ENCODE data around the gene PTPRN2. TPM values are rescaled to one million over a fixed set of nuclear protein-coding genes. Genes with fewer than 3 reads are reported as not detected.

Gene PTPRN2
- total RNA-seq, 1 donor from 2014 or later = 0.41 TPM

- H3K4me1 Mint-ChIP-seq (ENCODE audit: low read depth) = no peaks in the 10 kb centered on the region
- H3K27me3 Mint-ChIP-seq (ENCODE audit: insufficient read depth) = no peaks in the 10 kb centered on the region
- H3K4me3 Mint-ChIP-seq = no peak overlapping the region
- no peaks in the 10 kb centered on the region for H3K36me3 Mint-ChIP-seq (ENCODE audit: low read depth)
- intact Hi-C loops (cut with micrococcal nuclease) = no loop called here
- H3K9me3 Mint-ChIP-seq = peaks cover 8% of the 10 kb centered on the region
- DNase-seq (ENCODE audit: low spot score) = no peak
- no peak overlapping the region for H3K27ac Mint-ChIP-seq
These were observed 185.8 kb downstream of the PTPRN2 start for GRCh38 chr7:158401826-158402225.

- Mint-ChIP-seq H3K4me3 (no peak overlapping the region), H3K36me3 (ENCODE audit: low read depth) (no peaks in the 10 kb centered on the region), H3K27ac (no peak overlapping the region), H3K4me1 (ENCODE audit: low read depth) (no peaks in the 10 kb centered on the region), H3K27me3 (ENCODE audit: insufficient read depth) (no peaks in the 10 kb centered on the region), H3K9me3 (peaks cover 8% of the 10 kb centered on the region)
- DNase-seq (ENCODE audit: low spot score) = no peak
- intact Hi-C loops (cut with micrococcal nuclease) = no loop called here
These were observed 186.3 kb downstream of the PTPRN2 start for GRCh38 chr7:158401295-158401694.

- Mint-ChIP-seq H3K27ac (no peak overlapping the region), H3K27me3 (ENCODE audit: insufficient read depth) (no peaks in the 10 kb centered on the region), H3K9me3 (peaks cover 8% of the 10 kb centered on the region), H3K36me3 (ENCODE audit: low read depth) (no peaks in the 10 kb centered on the region), H3K4me1 (ENCODE audit: low read depth) (no peaks in the 10 kb centered on the region), H3K4me3 (no peak overlapping the region)
- no peak for DNase-seq (ENCODE audit: low spot score)
- intact Hi-C loops (cut with micrococcal nuclease) = no loop called here
These were observed 186.9 kb downstream of the PTPRN2 start for GRCh38 chr7:158400601-158401225.

- Mint-ChIP-seq H3K4me1 (ENCODE audit: low read depth) (no peaks in the 10 kb centered on the region), H3K27me3 (ENCODE audit: insufficient read depth) (no peaks in the 10 kb centered on the region), H3K9me3 (peaks cover 8% of the 10 kb centered on the region), H3K27ac (no peak overlapping the region), H3K36me3 (ENCODE audit: low read depth) (no peaks in the 10 kb centered on the region), H3K4me3 (no peak overlapping the region)
- no peak for DNase-seq (ENCODE audit: low spot score)
- intact Hi-C loops (cut with micrococcal nuclease) = loop anchor here (10.0 kb wide), 1 partner anchor 575 kb away; no protein-coding TSS in a partner anchor
These were observed 187.9 kb downstream of the PTPRN2 start for GRCh38 chr7:158399762-158400161.

GRCh38 chr7:158398750-158399149 is 188.9 kb downstream of the PTPRN2 start:
- H3K4me1 Mint-ChIP-seq (ENCODE audit: low read depth) = no peaks in the 10 kb centered on the region
- H3K27ac Mint-ChIP-seq = no peak overlapping the region
- H3K36me3 Mint-ChIP-seq (ENCODE audit: low read depth) = no peaks in the 10 kb centered on the region
- H3K4me3 Mint-ChIP-seq = no peak overlapping the region
- no peak for DNase-seq (ENCODE audit: low spot score)
- H3K27me3 Mint-ChIP-seq (ENCODE audit: insufficient read depth) = no peaks in the 10 kb centered on the region
- intact Hi-C loops (cut with micrococcal nuclease) = loop anchor here (10.0 kb wide), 1 partner anchor 576 kb away; no protein-coding TSS in a partner anchor
- peaks cover 8% of the 10 kb centered on the region for H3K9me3 Mint-ChIP-seq

- Mint-ChIP-seq H3K27ac (no peak overlapping the region), H3K9me3 (peaks cover 8% of the 10 kb centered on the region), H3K4me3 (no peak overlapping the region), H3K36me3 (ENCODE audit: low read depth) (no peaks in the 10 kb centered on the region), H3K27me3 (ENCODE audit: insufficient read depth) (no peaks in the 10 kb centered on the region), H3K4me1 (ENCODE audit: low read depth) (no peaks in the 10 kb centered on the region)
- intact Hi-C loops (cut with micrococcal nuclease) = loop anchor here (10.0 kb wide), 1 partner anchor 577 kb away; no protein-coding TSS in a partner anchor
- no peak for DNase-seq (ENCODE audit: low spot score)
These were observed 189.7 kb downstream of the PTPRN2 start for GRCh38 chr7:158397885-158398284.

- Mint-ChIP-seq H3K4me1 (ENCODE audit: low read depth) (no peaks in the 10 kb centered on the region), H3K27ac (no peak overlapping the region), H3K36me3 (ENCODE audit: low read depth) (no peaks in the 10 kb centered on the region), H3K4me3 (no peak overlapping the region), H3K27me3 (ENCODE audit: insufficient read depth) (no peaks in the 10 kb centered on the region), H3K9me3 (peaks cover 8% of the 10 kb centered on the region)
- intact Hi-C loops (cut with micrococcal nuclease) = loop anchor here (10.0 kb wide), 1 partner anchor 578 kb away; no protein-coding TSS in a partner anchor
- DNase-seq (ENCODE audit: low spot score) = no peak
These were observed 190.4 kb downstream of the PTPRN2 start for GRCh38 chr7:158396982-158397862.

- DNase-seq (ENCODE audit: low spot score) = no peak
- H3K27me3 Mint-ChIP-seq (ENCODE audit: insufficient read depth) = no peaks in the 10 kb centered on the region
- H3K36me3 Mint-ChIP-seq (ENCODE audit: low read depth) = no peaks in the 10 kb centered on the region
- no peak overlapping the region for H3K27ac Mint-ChIP-seq
- peaks cover 8% of the 10 kb centered on the region for H3K9me3 Mint-ChIP-seq
- no peak overlapping the region for H3K4me3 Mint-ChIP-seq
- H3K4me1 Mint-ChIP-seq (ENCODE audit: low read depth) = no peaks in the 10 kb centered on the region
- intact Hi-C loops (cut with micrococcal nuclease) = loop anchor here (10.0 kb wide), 1 partner anchor 578 kb away; no protein-coding TSS in a partner anchor
These were observed 191.2 kb downstream of the PTPRN2 start for GRCh38 chr7:158396301-158396905.

- Mint-ChIP-seq H3K9me3 (peaks cover 8% of the 10 kb centered on the region), H3K27ac (no peak overlapping the region), H3K4me3 (no peak overlapping the region), H3K36me3 (ENCODE audit: low read depth) (no peaks in the 10 kb centered on the region), H3K27me3 (ENCODE audit: insufficient read depth) (no peaks in the 10 kb centered on the region), H3K4me1 (ENCODE audit: low read depth) (no peaks in the 10 kb centered on the region)
- no peak for DNase-seq (ENCODE audit: low spot score)
- intact Hi-C loops (cut with micrococcal nuclease) = loop anchor here (10.0 kb wide), 1 partner anchor 579 kb away; no protein-coding TSS in a partner anchor
These were observed 191.8 kb downstream of the PTPRN2 start for GRCh38 chr7:158395780-158396278.

- Mint-ChIP-seq H3K9me3 (peaks cover 8% of the 10 kb centered on the region), H3K27ac (no peak overlapping the region), H3K4me3 (no peak overlapping the region), H3K4me1 (ENCODE audit: low read depth) (no peaks in the 10 kb centered on the region), H3K27me3 (ENCODE audit: insufficient read depth) (no peaks in the 10 kb centered on the region), H3K36me3 (ENCODE audit: low read depth) (no peaks in the 10 kb centered on the region)
- intact Hi-C loops (cut with micrococcal nuclease) = loop anchor here (10.0 kb wide), 1 partner anchor 579 kb away; no protein-coding TSS in a partner anchor
- no peak for DNase-seq (ENCODE audit: low spot score)
These were observed 192.3 kb downstream of the PTPRN2 start for GRCh38 chr7:158395349-158395748.

- peaks cover 8% of the 10 kb centered on the region for H3K9me3 Mint-ChIP-seq
- H3K4me1 Mint-ChIP-seq (ENCODE audit: low read depth) = no peaks in the 10 kb centered on the region
- H3K27me3 Mint-ChIP-seq (ENCODE audit: insufficient read depth) = no peaks in the 10 kb centered on the region
- DNase-seq (ENCODE audit: low spot score) = no peak
- H3K36me3 Mint-ChIP-seq (ENCODE audit: low read depth) = no peaks in the 10 kb centered on the region
- no peak overlapping the region for H3K27ac Mint-ChIP-seq
- intact Hi-C loops (cut with micrococcal nuclease) = loop anchor here (10.0 kb wide), 1 partner anchor 580 kb away; no protein-coding TSS in a partner anchor
- no peak overlapping the region for H3K4me3 Mint-ChIP-seq
These were observed 192.7 kb downstream of the PTPRN2 start for GRCh38 chr7:158394936-158395335.

GRCh38 chr7:158393926-158394625 is 193.5 kb downstream of the PTPRN2 start:
- no peak for DNase-seq (ENCODE audit: low spot score)
- H3K4me3 Mint-ChIP-seq = no peak overlapping the region
- intact Hi-C loops (cut with micrococcal nuclease) = loop anchor here (10.0 kb wide), 1 partner anchor 581 kb away; no protein-coding TSS in a partner anchor

More at GRCh38 chr7:158393926-158394625, 193.5 kb downstream of the PTPRN2 start:
- no peaks in the 10 kb centered on the region for H3K4me1 Mint-ChIP-seq (ENCODE audit: low read depth)
- H3K36me3 Mint-ChIP-seq (ENCODE audit: low read depth) = no peaks in the 10 kb centered on the region
- H3K27ac Mint-ChIP-seq = no peak overlapping the region
- no peaks in the 10 kb centered on the region for H3K27me3 Mint-ChIP-seq (ENCODE audit: insufficient read depth)
- peaks cover 7% of the 10 kb centered on the region for H3K9me3 Mint-ChIP-seq

Data from activated T-helper 1 cell treated with anti-CD3 and anti-CD28 coated beads, Interleukin-12 subunit alpha, Interleukin-12 subunit beta, Interleukin-2, Interleukin-4 antibody, amounts not matched to agents 30 ng/mL and 10 ng/mL and 1 ng/mL, durations not matched to agents 14 hours and 24 hours and 36 hours (primary cell).